Measurements from ENCODE around the gene ZNF391.
"Not testable (repeated sequence)": the region's sequence is repeated elsewhere in the genome, so short reads cannot be mapped to it uniquely, and the experiment has no call there.

ZNF391 gene

DNA sequence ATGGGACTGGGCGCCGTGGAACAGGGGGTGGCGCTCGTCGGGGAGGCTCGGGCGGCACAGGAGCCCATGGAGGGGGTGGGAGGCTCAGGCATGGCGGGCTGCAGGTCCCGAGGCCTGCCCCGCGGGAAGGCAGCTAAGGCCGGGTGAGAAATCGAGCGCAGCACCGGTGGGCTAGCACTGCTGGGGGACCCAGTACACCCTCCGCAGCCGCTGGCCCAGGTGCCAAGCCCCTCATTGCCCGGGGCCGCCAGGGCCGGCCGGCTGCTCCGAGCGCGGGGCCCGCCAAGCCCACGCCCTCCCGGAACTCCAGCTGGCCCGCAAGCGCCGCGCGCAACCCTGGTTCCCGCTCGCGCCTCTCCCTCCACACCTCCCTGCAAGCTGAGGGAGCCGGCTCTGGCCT is 36.3 kb downstream of the ZNF391 start:
- DNase-seq, result not testable (repeated sequence)

DNA sequence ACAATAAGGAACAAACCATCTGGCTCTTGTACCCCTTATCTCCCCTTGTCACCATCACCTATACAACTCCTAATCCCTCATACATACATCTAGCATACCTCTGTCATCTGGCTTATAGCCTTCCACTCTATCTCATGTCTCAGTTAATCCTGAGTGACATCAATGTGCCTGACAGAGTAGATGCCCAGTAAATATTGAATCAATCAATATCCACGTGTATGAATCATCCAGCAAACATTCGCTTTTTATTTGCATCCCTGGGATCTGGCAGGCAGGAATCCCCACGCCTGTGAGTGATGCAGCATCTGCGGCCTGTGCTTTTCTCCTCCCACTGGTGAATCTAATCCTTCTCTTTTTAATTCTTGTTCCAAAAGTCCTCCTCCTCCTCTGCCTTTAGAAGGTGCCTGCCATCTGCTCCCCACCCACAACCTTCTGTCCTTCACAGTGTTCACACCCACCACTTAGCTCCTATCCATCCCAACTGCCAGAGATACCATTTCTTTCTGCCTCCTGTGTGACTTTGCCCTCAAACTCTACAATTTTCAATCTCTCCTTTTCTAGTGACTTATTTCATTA is 37.6 kb downstream of the ZNF391 start:
- DNase-seq, result no peak

DNA sequence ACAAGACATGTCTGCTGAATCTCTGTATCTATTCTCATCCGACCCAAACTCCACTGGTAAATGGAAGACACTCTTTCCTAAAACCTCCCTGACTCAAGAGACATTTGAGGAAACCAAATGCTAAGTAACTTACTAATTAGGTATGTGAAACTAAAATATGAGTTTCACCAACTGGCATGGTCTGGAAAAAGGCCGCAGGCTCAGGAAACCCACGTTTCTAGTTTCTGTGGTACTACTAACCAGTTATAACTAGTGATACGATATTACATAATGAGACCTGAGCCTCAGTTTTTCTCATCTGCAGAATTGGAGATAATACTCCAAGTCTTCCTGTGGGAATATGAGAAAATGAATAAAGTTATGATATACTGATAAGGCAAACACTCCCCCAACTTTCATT is 39.9 kb downstream of the ZNF391 start:
- no peak for DNase-seq

DNA sequence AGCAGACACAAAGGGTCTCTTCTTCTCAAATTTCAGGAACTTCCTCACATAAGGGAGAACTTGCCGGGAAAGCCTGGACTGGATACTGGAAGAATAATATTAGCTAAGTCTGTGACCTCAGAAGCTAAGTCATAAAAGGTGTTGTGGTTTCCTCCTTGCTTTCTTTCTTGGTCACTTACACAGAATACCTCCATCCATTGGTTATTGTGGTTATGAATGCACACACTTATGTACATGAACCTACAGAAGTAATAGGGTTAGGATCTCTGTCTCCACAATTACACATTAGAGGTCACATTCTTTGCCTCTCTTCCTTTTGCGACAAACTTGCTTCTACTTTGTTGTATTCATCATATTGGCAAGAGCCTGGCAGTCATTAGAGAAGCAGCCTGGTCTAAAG is 40.4 kb downstream of the ZNF391 start:
- peak in 1 of 5 experiments; percentile 12 for DNase-seq

DNA sequence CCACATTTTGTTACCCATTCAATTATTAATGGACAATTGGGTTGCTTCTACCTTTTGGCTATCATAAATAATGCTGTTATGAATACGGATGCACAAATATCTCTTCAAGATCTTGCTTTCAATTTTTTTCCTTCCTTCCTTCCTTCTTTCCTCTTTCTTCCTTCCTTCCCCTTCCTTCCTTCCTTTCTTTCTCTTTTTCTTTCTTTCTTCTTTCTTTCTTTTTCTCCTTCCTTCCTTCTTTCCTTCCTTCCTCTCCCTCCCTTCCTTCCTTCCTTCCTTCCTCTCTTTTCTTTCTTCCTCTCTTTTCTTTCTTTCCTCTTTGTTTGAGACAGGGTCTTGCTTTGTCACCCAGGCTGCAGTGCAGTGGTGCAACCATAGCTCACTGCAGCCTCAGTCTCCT is 45.2 kb downstream of the ZNF391 start:
- no peak for DNase-seq

DNA sequence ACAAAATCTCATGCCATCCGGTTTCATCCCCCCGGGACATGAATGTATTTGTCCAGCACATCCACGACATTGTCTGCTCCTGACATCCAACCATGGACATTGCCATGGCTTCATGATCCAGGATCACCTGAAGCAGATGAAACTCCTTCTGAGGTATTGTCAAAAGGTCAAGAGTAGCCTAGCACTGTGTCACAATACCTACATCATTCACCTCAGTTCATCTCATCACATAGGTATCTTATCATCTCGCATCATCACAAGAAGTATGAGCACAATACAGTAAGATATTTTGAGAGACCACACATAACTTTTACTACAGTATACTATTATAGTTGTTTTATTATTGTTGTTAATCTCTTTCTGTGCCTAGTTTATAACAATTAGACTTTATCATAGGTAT is 50.8 kb downstream of the ZNF391 start:
- DNase-seq, result no peak

DNA sequence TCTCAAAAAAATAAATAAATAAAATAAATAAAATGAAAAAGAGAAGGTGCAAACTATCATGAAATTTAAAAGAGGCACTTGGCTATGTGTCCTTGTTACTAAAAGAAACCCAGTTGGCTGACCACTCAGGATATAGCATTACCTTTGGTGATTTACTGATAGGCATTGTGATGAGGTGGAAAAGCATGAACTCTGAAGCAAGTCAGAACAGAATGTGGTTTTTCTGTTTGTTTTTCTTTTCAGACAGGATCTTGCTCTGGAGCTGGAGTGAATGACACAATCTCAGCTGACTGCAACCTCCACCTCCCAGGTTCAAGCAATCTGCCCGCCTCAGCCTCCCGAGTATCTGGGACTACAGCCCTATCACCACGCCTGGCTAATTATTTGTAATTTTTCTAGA is 52.4 kb downstream of the ZNF391 start:
- no peak for DNase-seq

DNA sequence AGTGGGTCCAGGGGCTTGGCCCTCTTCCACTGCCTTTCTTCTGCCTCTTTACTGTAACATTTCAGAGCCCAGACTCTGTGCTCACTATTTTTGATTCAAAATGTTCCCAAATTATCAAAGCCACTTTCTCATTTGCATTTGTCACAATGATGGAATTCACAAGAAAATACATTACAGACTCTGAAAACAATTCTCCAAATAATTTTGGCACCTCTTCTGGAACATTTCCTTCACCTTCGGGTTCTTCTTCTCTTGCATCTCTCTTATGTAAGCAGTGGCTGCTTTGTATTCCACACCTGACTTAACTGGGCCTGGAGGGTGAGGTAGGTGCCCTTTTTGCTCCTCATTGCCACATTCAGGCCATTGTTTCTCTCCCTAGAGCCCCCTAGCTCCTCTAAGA is 54.4 kb downstream of the ZNF391 start:
- no peak for DNase-seq

DNA sequence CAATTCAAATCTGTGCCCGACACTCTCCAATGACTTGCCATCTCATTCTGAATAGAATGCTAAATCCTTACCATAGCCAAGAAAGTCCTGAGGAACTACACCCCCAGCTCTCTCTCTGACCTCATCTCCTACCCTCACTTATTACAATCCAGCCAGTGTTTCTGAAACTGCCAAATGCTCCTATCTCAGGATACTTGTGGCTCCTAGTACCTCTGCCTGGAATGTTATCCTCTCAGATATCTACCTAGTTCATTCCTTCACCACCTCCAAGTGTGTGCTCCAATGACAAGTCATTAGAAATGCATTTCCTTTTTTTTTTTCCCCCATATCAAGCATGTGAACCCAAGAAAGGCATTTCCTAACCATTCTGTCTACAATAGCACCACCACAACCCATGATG is 59.9 kb downstream of the ZNF391 start:
- DNase-seq, result no peak

DNA sequence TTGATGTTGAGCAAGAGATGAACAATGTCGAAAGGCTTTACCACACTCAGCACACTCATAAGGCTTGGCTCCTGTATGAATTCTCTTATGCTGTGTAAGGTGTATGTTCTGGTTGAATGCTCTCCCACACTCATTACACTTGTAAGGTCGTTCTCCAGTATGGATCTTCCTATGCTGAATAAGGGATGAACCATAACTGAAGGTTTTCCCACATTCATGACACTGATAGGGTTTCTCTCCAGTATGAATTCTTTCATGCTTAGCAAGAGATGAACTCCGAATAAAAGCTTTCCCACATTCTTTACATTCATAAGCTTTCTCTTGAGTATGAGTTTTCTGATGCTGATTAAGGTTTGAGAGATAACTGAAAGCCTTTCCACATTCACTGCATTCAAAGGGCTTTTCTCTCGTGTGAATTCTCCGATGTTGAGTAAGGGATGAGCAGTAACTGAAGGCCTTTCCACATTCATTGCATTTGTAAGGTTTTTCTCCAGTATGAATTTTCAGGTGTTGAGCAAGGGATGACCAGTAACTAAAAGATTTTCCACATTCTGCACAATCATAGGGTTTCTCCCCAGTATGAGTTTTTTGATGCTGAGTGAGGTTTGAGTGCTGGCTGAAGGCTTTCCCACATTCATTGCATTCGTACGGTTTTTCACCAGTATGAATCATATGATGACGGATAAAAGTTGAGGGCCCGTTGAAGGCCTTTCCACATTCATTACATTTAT is 63.3 kb downstream of the ZNF391 start:
- DNase-seq, result no peak

DNA sequence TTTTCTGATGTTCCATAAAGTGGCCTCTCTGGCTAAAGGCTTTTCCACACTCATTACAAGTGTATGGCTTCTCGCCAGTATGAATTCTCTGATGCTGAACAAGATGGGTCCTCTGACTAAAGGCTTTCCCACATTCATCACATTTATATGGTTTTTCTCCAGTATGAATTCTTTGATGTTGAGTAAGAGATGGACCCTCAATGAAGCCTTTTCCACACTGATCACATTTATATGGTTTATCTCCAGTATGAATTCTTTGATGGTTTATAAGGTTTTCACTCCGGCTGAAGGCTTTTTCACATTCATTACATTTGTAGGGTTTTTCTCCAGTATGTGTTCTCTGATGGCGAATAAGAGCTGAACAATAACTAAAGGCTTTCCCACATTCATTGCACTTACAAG is 63.9 kb downstream of the ZNF391 start:
- peak in 1 of 5 experiments; percentile 24 for DNase-seq
